ENCODE data around the gene DCP1A.
A peak's percentile ranks its signal among the peaks of the same experiment; 100 is the strongest.

DNA sequence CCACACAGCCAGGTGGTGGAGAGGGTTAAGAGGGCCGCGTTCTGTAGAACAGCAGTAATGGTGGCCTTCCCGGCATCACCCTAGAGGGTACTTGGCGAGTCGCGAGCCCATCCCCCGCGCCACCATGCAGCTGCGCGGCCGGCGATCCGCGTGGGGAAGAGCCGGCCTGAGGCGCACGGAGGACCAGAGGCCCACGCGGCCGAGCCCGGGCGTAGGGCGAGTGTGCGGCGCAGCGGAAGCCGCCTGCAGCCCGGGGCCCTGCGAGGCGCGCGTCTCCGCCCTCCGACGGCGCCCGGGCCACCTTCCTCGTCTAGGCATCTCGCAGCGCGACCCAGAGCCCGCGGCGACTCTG, 91.9 kb downstream of the DCP1A start:
- no peak for TF ChIP-seq TAF1 (IDR thresholded peaks at IDR 0.05; ENCODE audit: borderline replicate concordance, low read depth, low read length)
- no peak; the same call in 1 of the 2 replicates for TF ChIP-seq POLR2AphosphoS5 (IDR thresholded peaks at IDR 0.05; ENCODE audit: low read depth, low read length)
- TF ChIP-seq POLR2A (IDR thresholded peaks at IDR 0.05; ENCODE audit: low read depth, low read length): peak; percentile 53; the same call in 1 of the 2 replicates
